Mesendoderm (in vitro differentiated cells): Measurements from ENCODE around the gene IPO5.

Experiments
- DNase-seq: peaks from one replicate; pipeline ENCODE4 v3.0.0; 2013
- H2AK5ac ChIP-seq: 2 replicates; pipeline ENCODE4 v1.6.1; 2013; ENCODE audit warnings: low read length, inconsistent platforms
- H2BK120ac ChIP-seq: 2 replicates; pipeline ENCODE4 v1.6.1; 2013; ENCODE audit warnings: low read depth, mild to moderate bottlenecking, low read length, moderate library complexity, mixed read lengths
- H2BK15ac ChIP-seq: replicated peaks from 2 replicates; pipeline ENCODE4 v1.6.1; 2013; ENCODE audit warnings: low read depth, mild to moderate bottlenecking, moderate library complexity
- H2BK5ac ChIP-seq: 2 replicates; pipeline ENCODE4 v1.6.1; 2013; ENCODE audit warnings: low read length, inconsistent platforms
- H3K18ac ChIP-seq: 2 replicates; pipeline ENCODE4 v1.6.1; 2013; ENCODE audit warnings: mild to moderate bottlenecking, low read length, mixed read lengths
- H3K23ac ChIP-seq: one replicate; pipeline ENCODE4 v1.6.1; 2013; ENCODE audit warnings: low read length
- H3K27ac ChIP-seq: 2 replicates; pipeline ENCODE4 v1.5.1; 2013; ENCODE audit warnings: low read depth, mild to moderate bottlenecking, inconsistent platforms, low read length, moderate library complexity
- H3K27me3 ChIP-seq: 2 replicates; pipeline ENCODE4 v1.6.1; 2013; ENCODE audit warnings: low read length, control low read depth, mild to moderate bottlenecking, inconsistent platforms; ENCODE audit not compliant: insufficient read depth, poor library complexity
- H3K36me3 ChIP-seq: 2 replicates; pipeline ENCODE4 v1.6.1; 2013; ENCODE audit warnings: low read length, inconsistent platforms; ENCODE audit not compliant: control insufficient read depth, insufficient read depth
- H3K4ac ChIP-seq: one replicate; pipeline ENCODE4 v1.6.1; 2013; ENCODE audit warnings: low read depth, mild to moderate bottlenecking, low read length, moderate library complexity
- H3K4me1 ChIP-seq: 2 replicates; pipeline ENCODE4 v1.6.1; 2013; ENCODE audit warnings: low read depth, low read length, inconsistent platforms; ENCODE audit not compliant: control insufficient read depth
- H3K4me2 ChIP-seq: 2 replicates; pipeline ENCODE4 v1.6.1; 2013; ENCODE audit warnings: low read length
- H3K4me3 ChIP-seq: 2 replicates; pipeline ENCODE4 v1.5.1; 2013; ENCODE audit warnings: mild to moderate bottlenecking, low read length
- H3K56ac ChIP-seq: one replicate; pipeline ENCODE4 v1.6.1; 2013; ENCODE audit warnings: low read length
- H3K79me1 ChIP-seq: 2 replicates; pipeline ENCODE4 v1.6.1; 2013; ENCODE audit warnings: low read length, inconsistent platforms
- H3K79me2 ChIP-seq: 2 replicates; pipeline ENCODE4 v1.6.1; 2013; ENCODE audit warnings: mild to moderate bottlenecking, low read length; ENCODE audit not compliant: control insufficient read depth, insufficient read depth
- H3K9ac ChIP-seq: 2 replicates; pipeline ENCODE4 v1.6.1; 2013; ENCODE audit warnings: low read length, inconsistent platforms
- H4K5ac ChIP-seq: one replicate; pipeline ENCODE4 v1.6.1; 2013; ENCODE audit warnings: low read length
- H4K8ac ChIP-seq: one replicate; pipeline ENCODE4 v1.6.1; 2013; ENCODE audit warnings: low read depth, mild to moderate bottlenecking, control low read depth, low read length, moderate library complexity
- WGBS: extraction: QIAGEN DNeasy Blood & Tissue Kit; methylation state at CpG from one replicate; pipeline ENCODE4 v1.1.7; 2013; ENCODE audit warnings: low lambda C conversion rate, missing lambda C conversion rate; ENCODE audit not compliant: insufficient coverage; ENCODE audit errors: extremely low coverage; 5-methylcytosine and 5-hydroxymethylcytosine counted together

IPO5 gene

GRCh38 chr13:98066636-98067035, 113.2 kb downstream of the IPO5 start:
- no peaks in the 10 kb centered on the region for H3K27me3 ChIP-seq
- WGBS = no CpG with 5 or more reads among the region's 4 CpGs

GRCh38 chr13:98068521-98068920, 115.0 kb downstream of the IPO5 start:
- WGBS = no CpG with 5 or more reads among the region's 9 CpGs
- peak; percentile 27 for DNase-seq

More at GRCh38 chr13:98066636-98067035, 113.2 kb downstream of the IPO5 start:
- no peak overlapping the region for H2BK5ac ChIP-seq
- no peaks in the 10 kb centered on the region for H3K79me2 ChIP-seq
- H3K9ac ChIP-seq = no peak overlapping the region
- H3K4me2 ChIP-seq = no peak overlapping the region
- no peaks in the 10 kb centered on the region for H3K4me1 ChIP-seq
- H3K36me3 ChIP-seq = no peaks in the 10 kb centered on the region
- H3K18ac ChIP-seq = no peak overlapping the region
- H4K8ac ChIP-seq = no peak overlapping the region
- no peak overlapping the region for H2AK5ac ChIP-seq
- H2BK120ac ChIP-seq = no peak overlapping the region
- H3K23ac ChIP-seq = no peak overlapping the region
- H3K56ac ChIP-seq = no peak overlapping the region
- H3K79me1 ChIP-seq = no peaks in the 10 kb centered on the region
- H2BK15ac ChIP-seq = no peak overlapping the region
- no peak overlapping the region for H4K5ac ChIP-seq
- H3K27ac ChIP-seq = no peak overlapping the region
- no peak overlapping the region for H3K4ac ChIP-seq
- DNase-seq = no peak
- no peak overlapping the region for H3K4me3 ChIP-seq

GRCh38 chr13:98069985-98070384, 116.5 kb downstream of the IPO5 start:
- H2BK15ac ChIP-seq = no peak overlapping the region
- no CpG with 5 or more reads among the region's 1 CpG for WGBS
- no peak overlapping the region for H3K4me3 ChIP-seq
- no peak overlapping the region for H2AK5ac ChIP-seq
- H3K4me2 ChIP-seq = no peak overlapping the region
- no peak overlapping the region for H3K18ac ChIP-seq
- no peak overlapping the region for H3K23ac ChIP-seq
- no peak overlapping the region for H4K8ac ChIP-seq
- H3K79me1 ChIP-seq = no peaks in the 10 kb centered on the region
- no peaks in the 10 kb centered on the region for H3K79me2 ChIP-seq
- no peak overlapping the region for H3K56ac ChIP-seq
- H4K5ac ChIP-seq = no peak overlapping the region
- no peak overlapping the region for H2BK5ac ChIP-seq
- no peak overlapping the region for H3K9ac ChIP-seq
- H3K4ac ChIP-seq = no peak overlapping the region
- no peaks in the 10 kb centered on the region for H3K36me3 ChIP-seq
- H2BK120ac ChIP-seq = no peak overlapping the region
- H3K27ac ChIP-seq = no peak overlapping the region
- DNase-seq = no peak
- no peaks in the 10 kb centered on the region for H3K27me3 ChIP-seq
- no peaks in the 10 kb centered on the region for H3K4me1 ChIP-seq

More at GRCh38 chr13:98068521-98068920, 115.0 kb downstream of the IPO5 start:
- Histone ChIP-seq H3K79me2 (no peaks in the 10 kb centered on the region), H3K4ac (no peak overlapping the region), H3K9ac (no peak overlapping the region), H3K79me1 (no peaks in the 10 kb centered on the region), H2BK15ac (no peak overlapping the region), H3K27me3 (no peaks in the 10 kb centered on the region), H3K18ac (no peak overlapping the region), H3K36me3 (no peaks in the 10 kb centered on the region), H3K23ac (no peak overlapping the region), H2AK5ac (no peak overlapping the region), H2BK120ac (no peak overlapping the region), H2BK5ac (no peak overlapping the region), H4K8ac (no peak overlapping the region), H3K4me1 (no peaks in the 10 kb centered on the region), H3K56ac (no peak overlapping the region), H3K27ac (no peak overlapping the region), H3K4me3 (no peak overlapping the region), H3K4me2 (no peak overlapping the region), H4K5ac (no peak overlapping the region)

GRCh38 chr13:98071316-98071715, 117.8 kb downstream of the IPO5 start:
- H2AK5ac ChIP-seq = no peak overlapping the region
- H3K9ac ChIP-seq = no peak overlapping the region
- no peaks in the 10 kb centered on the region for H3K79me1 ChIP-seq
- H4K8ac ChIP-seq = no peak overlapping the region
- no peaks in the 10 kb centered on the region for H3K36me3 ChIP-seq
- H3K56ac ChIP-seq = no peak overlapping the region
- no CpG with 5 or more reads among the region's 1 CpG for WGBS
- H2BK5ac ChIP-seq = no peak overlapping the region
- no peaks in the 10 kb centered on the region for H3K79me2 ChIP-seq
- no peak overlapping the region for H3K23ac ChIP-seq
- H2BK15ac ChIP-seq = no peak overlapping the region
- H3K27ac ChIP-seq = no peak overlapping the region
- no peak overlapping the region for H3K4me3 ChIP-seq
- no peak overlapping the region for H3K18ac ChIP-seq
- H3K4ac ChIP-seq = no peak overlapping the region
- H4K5ac ChIP-seq = no peak overlapping the region
- H3K4me1 ChIP-seq = no peaks in the 10 kb centered on the region
- H3K4me2 ChIP-seq = no peak overlapping the region
- H2BK120ac ChIP-seq = no peak overlapping the region
- no peak for DNase-seq
- no peaks in the 10 kb centered on the region for H3K27me3 ChIP-seq

- Histone ChIP-seq H3K4me3 (no peak overlapping the region), H3K27me3 (no peaks in the 10 kb centered on the region), H3K4ac (no peak overlapping the region), H2BK15ac (no peak overlapping the region), H4K5ac (no peak overlapping the region), H2BK120ac (no peak overlapping the region), H3K56ac (no peak overlapping the region), H3K4me2 (no peak overlapping the region), H3K79me1 (no peaks in the 10 kb centered on the region), H3K36me3 (no peaks in the 10 kb centered on the region), H3K27ac (no peak overlapping the region), H3K9ac (no peak overlapping the region), H3K4me1 (no peaks in the 10 kb centered on the region), H2BK5ac (no peak overlapping the region), H3K18ac (no peak overlapping the region), H2AK5ac (no peak overlapping the region), H4K8ac (no peak overlapping the region), H3K23ac (no peak overlapping the region), H3K79me2 (no peaks in the 10 kb centered on the region)
- no CpG with 5 or more reads among the region's 2 CpGs for WGBS
- DNase-seq = no peak
Measured at GRCh38 chr13:98072476-98072875, 119.0 kb downstream of the IPO5 start.
